Transverse colon (tissue), 4 donors: ENCODE data around the gene DLG4. TPM values are rescaled to one million over a fixed set of nuclear protein-coding genes. Genes with fewer than 3 reads are reported as not detected.

Experiments
- DNase-seq: peaks from one replicate; pipeline ENCODE4 v3.0.0-alpha.2; 2019
- H3K27ac ChIP-seq, 4 donors: fragments of 200-600 bp; sonication (generic); 2 replicates each; pipeline ENCODE4 v1.5.1; 2016 to 2018; ENCODE audit warnings: inconsistent platforms in 4 of 4
- H3K27me3 ChIP-seq: fragments of 200-600 bp; sonication (generic); 2 replicates; pipeline ENCODE4 v1.5.1; 2017; ENCODE audit warnings: inconsistent platforms
- H3K36me3 ChIP-seq, 4 donors: fragments of 200-600 bp; sonication (generic); 2 replicates each; pipeline ENCODE4 v1.5.1; 2017 to 2019; ENCODE audit warnings: inconsistent platforms in 4 of 4
- H3K4me1 ChIP-seq, 4 donors: fragments of 200-600 bp; sonication (generic); 2 replicates each; pipeline ENCODE4 v1.5.1; 2017 to 2020; ENCODE audit warnings: inconsistent platforms in 4 of 4
- H3K4me3 ChIP-seq, 4 donors: fragments of 200-600 bp; sonication (generic); 1 replicate in 1 of 4; 2 replicates in 3 of 4; pipeline versions ENCODE4 v1.5.1 to v1.6.1; 2017 to 2019; ENCODE audit warnings: inconsistent platforms in 4 of 4
- H3K9me3 ChIP-seq, 2 donors: fragments of 200-600 bp; sonication (generic); 2 replicates each; pipeline ENCODE4 v1.5.1; 2017 to 2019; ENCODE audit warnings: inconsistent platforms in 2 of 2
- EP300 ChIP-seq: sonication (generic); formaldehyde crosslinking; IDR thresholded peaks from one replicate; pipeline ENCODE4 v1.6.1; 2017; ENCODE audit warnings: antibody characterized with exemption, low read depth
- POLR2A ChIP-seq: fragments of 450-650 bp; IDR thresholded peaks from one replicate; pipeline ENCODE4 v1.6.1; 2016; ENCODE audit warnings: antibody characterized with exemption, mild to moderate bottlenecking, moderate library complexity
- POLR2AphosphoS5 ChIP-seq, 3 donors: sonication (generic); formaldehyde crosslinking; IDR thresholded peaks; one replicate each; pipeline ENCODE4 v1.6.1; 2016; ENCODE audit warnings: antibody characterized with exemption in 3 of 3
- WGBS, 2 donors: methylation state at CpG; one replicate each; pipeline ENCODE4 v1.1.5; 2018; ENCODE audit warnings: low coverage in 1 of 2; 5-methylcytosine and 5-hydroxymethylcytosine counted together
- in situ Hi-C, 4 donors: fragments of 200-750 bp; cut with MboI; loops; one replicate each; pipeline versions ENCODE4 v1.15.0 to v1.15.1; 2017; ENCODE audit warnings: low sequenced_read_pairs in 3 of 4, low pct_ligation_motif_present in 1 of 4, low pct_unique_long_range_greater_than_20kb in 1 of 4
- intact Hi-C: fragments of 100-400 bp; cut with DNase I; formaldehyde crosslinking; loops from one replicate; pipeline ENCODE4 v1.15.1; 2023; ENCODE audit warnings: low total_unique reads
- total RNA-seq, 4 donors: library from RNA; depleted of rRNA; stranded (reverse); fragments of >200 nt; gene quantifications; one replicate each; pipeline ENCODE4 v1.1.0, GENCODE V29; 2016
- TF ChIP-seq, protein P1 (sequence below), 5 experiments: fragments of 200-600 bp in 3 of 5; fragments of 450-650 bp in 2 of 5; sonication (generic) in 3 of 5; IDR thresholded peaks; 1 replicate in 2 of 5; 2 replicates in 3 of 5; pipeline ENCODE4 v1.5.1; 2016 to 2017; ENCODE audit warnings: antibody characterized with exemption in 5 of 5, inconsistent platforms in 3 of 5, mild to moderate bottlenecking in 2 of 5, moderate library complexity in 1 of 5

DLG4 gene
- total RNA-seq, 4 donors from 2014 or later = 2.4 to 15.7 (median 6.1) TPM

DNA sequence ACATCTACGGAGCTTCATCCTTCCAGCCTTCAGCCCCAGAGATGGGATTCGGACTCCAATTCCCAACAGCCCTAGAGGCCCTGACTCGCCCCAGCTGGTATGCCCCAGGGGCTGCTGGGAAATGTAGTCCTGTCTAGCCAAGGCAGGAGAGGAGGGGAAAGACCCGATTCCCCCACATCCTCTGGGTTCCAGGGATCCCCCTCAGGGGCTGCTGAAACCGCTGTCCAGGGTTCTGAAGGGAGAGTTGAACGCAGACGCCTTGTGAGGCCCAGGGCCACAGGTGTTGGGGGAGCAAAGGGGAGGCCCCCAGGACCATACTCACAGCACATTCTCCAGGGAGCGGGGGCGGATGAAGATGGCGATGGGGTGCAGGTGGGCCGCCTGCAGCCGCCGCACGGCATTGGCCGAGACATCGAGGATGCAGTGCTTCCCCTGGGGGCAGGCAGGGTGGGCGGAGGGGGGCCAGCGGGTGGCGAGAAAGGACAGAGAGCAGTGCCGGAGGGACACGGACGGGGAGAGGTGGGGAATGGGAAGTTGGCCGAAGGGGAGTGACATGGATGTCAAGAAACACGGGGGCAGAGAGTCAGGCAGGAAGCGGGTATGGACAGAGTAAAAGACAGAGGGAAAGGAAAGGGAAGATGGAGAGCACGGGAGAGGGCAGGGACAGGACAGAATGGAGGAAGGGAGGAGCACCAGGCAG, 27.9 kb downstream of the DLG4 start:
- 81 to 83% methylated on average over 10 to 26 of the region's 26 CpGs for WGBS, 2 donors
- no peak for DNase-seq
- intact Hi-C loops = no loop called here
- no peaks in the 10 kb centered on the region for H3K4me1 ChIP-seq
- H3K27me3 ChIP-seq = no peaks in the 10 kb centered on the region
- no peak overlapping the region for H3K4me3 ChIP-seq
- in situ Hi-C loops = no loop called here
- H3K27ac ChIP-seq = no peak overlapping the region
- no peaks in the 10 kb centered on the region for H3K9me3 ChIP-seq
- H3K36me3 ChIP-seq = no peaks in the 10 kb centered on the region
- no peak for TF ChIP-seq POLR2AphosphoS5 (IDR thresholded peaks at IDR 0.05)
- TF ChIP-seq POLR2A = no peak
- no peak for TF ChIP-seq EP300
- TF ChIP-seq, protein P1, sequence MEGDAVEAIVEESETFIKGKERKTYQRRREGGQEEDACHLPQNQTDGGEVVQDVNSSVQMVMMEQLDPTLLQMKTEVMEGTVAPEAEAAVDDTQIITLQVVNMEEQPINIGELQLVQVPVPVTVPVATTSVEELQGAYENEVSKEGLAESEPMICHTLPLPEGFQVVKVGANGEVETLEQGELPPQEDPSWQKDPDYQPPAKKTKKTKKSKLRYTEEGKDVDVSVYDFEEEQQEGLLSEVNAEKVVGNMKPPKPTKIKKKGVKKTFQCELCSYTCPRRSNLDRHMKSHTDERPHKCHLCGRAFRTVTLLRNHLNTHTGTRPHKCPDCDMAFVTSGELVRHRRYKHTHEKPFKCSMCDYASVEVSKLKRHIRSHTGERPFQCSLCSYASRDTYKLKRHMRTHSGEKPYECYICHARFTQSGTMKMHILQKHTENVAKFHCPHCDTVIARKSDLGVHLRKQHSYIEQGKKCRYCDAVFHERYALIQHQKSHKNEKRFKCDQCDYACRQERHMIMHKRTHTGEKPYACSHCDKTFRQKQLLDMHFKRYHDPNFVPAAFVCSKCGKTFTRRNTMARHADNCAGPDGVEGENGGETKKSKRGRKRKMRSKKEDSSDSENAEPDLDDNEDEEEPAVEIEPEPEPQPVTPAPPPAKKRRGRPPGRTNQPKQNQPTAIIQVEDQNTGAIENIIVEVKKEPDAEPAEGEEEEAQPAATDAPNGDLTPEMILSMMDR (IDR thresholded peaks at IDR 0.05) = no peak

DNA sequence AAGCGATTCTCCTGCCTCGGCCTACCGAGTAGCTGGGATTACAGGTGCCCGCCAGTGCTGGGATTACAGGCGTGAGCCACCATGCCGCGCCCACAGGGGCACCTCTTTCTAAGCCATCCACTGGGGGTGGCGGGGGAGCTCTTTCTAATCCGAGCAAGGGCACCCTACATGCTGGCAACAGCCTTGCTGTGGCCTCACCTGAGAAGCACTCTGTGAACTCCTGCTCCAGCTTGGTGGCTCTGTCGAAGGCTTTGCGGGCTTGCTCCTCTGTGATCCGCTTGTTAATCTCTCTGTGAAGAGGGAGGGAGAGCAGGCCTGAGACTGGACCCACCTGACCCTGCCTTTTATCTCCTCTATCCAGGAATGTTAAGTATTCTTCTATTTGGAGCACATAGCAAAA, 28.6 kb downstream of the DLG4 start:
- no peaks in the 10 kb centered on the region for H3K27me3 ChIP-seq
- DNase-seq = no peak
- TF ChIP-seq, protein P1 (IDR thresholded peaks at IDR 0.05) = no peak
- in situ Hi-C loops = no loop called here
- no peak overlapping the region for H3K27ac ChIP-seq
- no peaks in the 10 kb centered on the region for H3K9me3 ChIP-seq
- H3K4me1 ChIP-seq = no peaks in the 10 kb centered on the region
- H3K36me3 ChIP-seq = no peaks in the 10 kb centered on the region
- intact Hi-C loops = no loop called here
- H3K4me3 ChIP-seq = no peak overlapping the region
- 95% methylated on average over 12 of the region's 12 CpGs; no CpG with 5 or more reads in 1 of the 2 donors for WGBS, 2 donors

DNA sequence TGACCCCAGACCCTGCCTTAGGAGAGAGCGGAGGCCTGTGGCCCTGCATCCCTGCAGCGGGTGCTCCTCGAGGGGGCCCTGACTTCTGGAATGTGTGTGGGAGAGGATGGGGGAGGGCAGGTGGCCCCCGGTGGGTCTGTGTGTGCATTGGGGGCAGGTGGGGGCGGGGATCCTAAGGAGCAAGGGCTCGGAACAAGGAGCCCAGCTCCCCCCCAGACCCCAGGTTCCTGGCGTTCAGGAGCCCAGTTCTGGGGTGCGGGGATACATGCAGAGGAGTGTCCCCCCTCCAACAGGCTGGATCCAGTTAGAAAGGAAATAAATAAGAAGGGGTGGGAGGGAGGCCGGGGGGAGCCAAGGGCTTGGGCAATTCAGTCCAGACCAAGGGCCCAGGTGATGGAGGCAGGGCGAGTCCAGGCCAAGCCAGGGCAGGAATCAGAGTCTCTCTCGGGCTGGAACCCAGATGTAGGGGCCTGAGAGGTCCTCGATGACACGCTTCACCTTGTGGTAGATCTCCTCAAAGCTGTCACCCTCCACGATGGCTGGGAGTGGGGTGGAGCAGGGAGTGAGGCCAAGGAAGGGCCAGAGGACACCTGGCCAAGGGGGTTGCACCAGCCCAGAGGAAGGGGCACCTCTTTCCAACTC, 29.2 kb downstream of the DLG4 start:
- H3K27me3 ChIP-seq = no peaks in the 10 kb centered on the region
- H3K27ac ChIP-seq = no peak overlapping the region
- no peaks in the 10 kb centered on the region for H3K36me3 ChIP-seq
- WGBS, 2 donors = 85% methylated on average over 14 of the region's 14 CpGs; no CpG with 5 or more reads in 1 of the 2 donors
- DNase-seq = no peak
- no peaks in the 10 kb centered on the region for H3K4me1 ChIP-seq
- no peaks in the 10 kb centered on the region for H3K9me3 ChIP-seq
- intact Hi-C loops = no loop called here
- H3K4me3 ChIP-seq = no peak overlapping the region
- in situ Hi-C loops = no loop called here
- TF ChIP-seq, protein P1 (IDR thresholded peaks at IDR 0.05) = no peak
- TF ChIP-seq EP300 (no peak), POLR2A (no peak), POLR2AphosphoS5 (IDR thresholded peaks at IDR 0.05) (no peak)

DNA sequence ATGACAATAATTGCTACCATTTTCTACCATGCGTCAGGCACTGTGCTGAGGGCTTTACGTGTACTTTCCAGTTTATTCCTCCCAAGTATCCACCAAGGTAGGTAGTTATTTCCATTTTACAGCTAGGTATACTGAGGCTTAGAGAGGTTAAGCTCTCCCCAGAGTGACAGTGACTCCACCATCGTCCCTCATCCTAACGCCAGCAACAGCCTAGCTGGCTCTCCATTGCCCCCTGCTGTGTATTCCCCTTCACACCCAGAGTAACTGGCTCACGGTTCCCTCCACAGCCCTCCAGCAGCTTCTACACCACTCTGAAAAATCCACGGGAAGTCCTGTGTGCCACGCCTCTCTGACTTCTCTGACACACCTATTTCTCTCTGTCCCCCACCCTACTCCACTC, 33.4 kb downstream of the DLG4 start:
- Histone ChIP-seq H3K4me3 (no peak overlapping the region), H3K36me3 (no peaks in the 10 kb centered on the region), H3K27ac (no peak overlapping the region), H3K27me3 (no peaks in the 10 kb centered on the region), H3K9me3 (no peaks in the 10 kb centered on the region), H3K4me1 (peaks cover 0 to 7% (median 0%) of the 10 kb centered on the region in 4 donors)
- in situ Hi-C loops (no loop called here), intact Hi-C loops (no loop called here)
- DNase-seq = no peak
- WGBS, 2 donors = 45 to 53% methylated on average over 5 to 7 of the region's 7 CpGs
- TF ChIP-seq, protein P1 (IDR thresholded peaks at IDR 0.05) = no peak
- TF ChIP-seq POLR2A (no peak), EP300 (no peak), POLR2AphosphoS5 (IDR thresholded peaks at IDR 0.05) (no peak)
